Lung (tissue), 12 donors: ENCODE measurements around the gene ULK4. TPM values are rescaled to one million over a fixed set of nuclear protein-coding genes. Genes with fewer than 3 reads are reported as not detected.
"Not testable (repeated sequence)": the region's sequence is repeated elsewhere in the genome, so short reads cannot be mapped to it uniquely, and the experiment has no call there.

Source experiments
- ATAC-seq: fragments of 200-7000 bp; cut with Tn5 transposase; one replicate; pipeline ENCODE4 v1.9.1; 2020; ENCODE audit warnings: moderate number of reproducible peaks; ENCODE audit not compliant: insufficient read depth, low FRiP score
- DNase-seq, 3 donors: peaks; one replicate each; pipeline ENCODE4 v3.0.0-alpha.2; 2013 to 2017
- H3K27ac ChIP-seq, 2 donors: one replicate each; pipeline ENCODE4 v1.5.1; 2013; ENCODE audit warnings: mild to moderate bottlenecking in 2 of 2, moderate library complexity in 2 of 2, control low read depth in 1 of 2, inconsistent platforms in 1 of 2, low read depth in 1 of 2, low read length in 1 of 2
- H3K27me3 ChIP-seq, 3 donors: one replicate each; pipeline ENCODE4 v1.5.1; 2013; ENCODE audit warnings: low read length in 2 of 3; ENCODE audit not compliant: control insufficient read depth in 3 of 3, insufficient read depth in 3 of 3
- H3K36me3 ChIP-seq, 4 donors: one replicate each; pipeline ENCODE4 v1.5.1; 2013; ENCODE audit warnings: low read length in 4 of 4, mild to moderate bottlenecking in 1 of 4, moderate library complexity in 1 of 4; ENCODE audit not compliant: control insufficient read depth in 4 of 4, insufficient read depth in 4 of 4
- H3K4me1 ChIP-seq, 5 donors: one replicate each; pipeline ENCODE4 v1.5.1; 2013; ENCODE audit warnings: low read length in 5 of 5, mild to moderate bottlenecking in 2 of 5, moderate library complexity in 1 of 5; ENCODE audit not compliant: control insufficient read depth in 5 of 5, insufficient read depth in 5 of 5
- H3K4me3 ChIP-seq: one replicate; pipeline ENCODE4 v1.5.1; 2013; ENCODE audit warnings: mild to moderate bottlenecking, control low read depth, moderate library complexity
- H3K9ac ChIP-seq, 2 donors: one replicate each; pipeline ENCODE4 v1.5.1; 2013; ENCODE audit warnings: low read length in 2 of 2, control low read depth in 1 of 2; ENCODE audit not compliant: insufficient read depth in 1 of 2
- H3K9me3 ChIP-seq, 4 donors: one replicate each; pipeline ENCODE4 v1.5.1; 2013; ENCODE audit warnings: low read length in 3 of 4, mild to moderate bottlenecking in 1 of 4, moderate library complexity in 1 of 4; ENCODE audit not compliant: control insufficient read depth in 4 of 4, insufficient read depth in 3 of 4
- whole genome bisulfite sequencing, 2 donors: extraction: QIAGEN DNeasy Blood & Tissue Kit; methylation state at CpG; one replicate each; pipeline ENCODE4 v1.1.7; 2013; 5-methylcytosine and 5-hydroxymethylcytosine counted together
- polyA plus RNA-seq, 2 donors: library from polyadenylated mRNA; stranded (reverse); fragments of 200-250 nt; gene quantifications; one replicate each; pipeline ENCODE4 v1.2.1, GENCODE V29; 2013
- total RNA-seq, 2 donors: library from RNA; depleted of rRNA in 1 of 2; stranded (reverse); fragments of >200 nt in 1 of 2; gene quantifications; one replicate each; pipeline ENCODE4 v1.2.1, GENCODE V29; 2014 to 2021
- TF ChIP-seq, protein P1 (sequence below): IDR thresholded peaks from 2 replicates; pipeline ENCODE4 v1.5.1; 2012; ENCODE audit warnings: mild to moderate bottlenecking; ENCODE audit errors: control extremely low read depth, extremely low read depth
- donor health status: control.
- donor health status: control.
- donor health status: Bipolar disorder and iron deficiency.
- donor health status: healthy.
- donor health status: DM: yes; HTN: yes; CAD: no.

ULK4 gene
- total and polyA plus RNA-seq, 4 donors, result 2.8 to 56.0 (median 12.6) TPM

DNA sequence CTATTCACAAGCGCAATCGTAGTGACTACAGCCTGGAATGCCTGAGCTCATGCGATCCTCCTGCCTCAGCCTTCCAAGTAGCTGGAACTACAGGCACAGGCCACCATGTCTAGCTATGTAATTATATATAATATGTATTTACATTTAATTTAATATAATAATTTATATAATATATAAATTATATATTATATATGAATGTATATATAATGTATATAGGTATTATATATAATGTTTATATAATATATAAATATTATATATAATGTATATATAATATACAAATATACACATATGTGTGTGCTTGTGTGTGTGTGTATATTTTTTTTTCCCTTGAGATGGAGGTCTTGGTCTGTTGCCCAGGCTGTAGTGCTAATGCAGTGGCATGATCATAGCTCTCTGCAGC, 27.6 kb upstream of the ULK4 start:
- H3K9ac ChIP-seq, result no peak overlapping the region
- no peak overlapping the region for H3K4me3 ChIP-seq
- peaks cover 0 to 1% (median 0%) of the 10 kb centered on the region in 5 donors for H3K4me1 ChIP-seq
- ATAC-seq, result no peak
- 97 to 98% methylated on average over 3 of the region's 3 CpGs for WGBS, 2 donors
- TF ChIP-seq, protein P1, sequence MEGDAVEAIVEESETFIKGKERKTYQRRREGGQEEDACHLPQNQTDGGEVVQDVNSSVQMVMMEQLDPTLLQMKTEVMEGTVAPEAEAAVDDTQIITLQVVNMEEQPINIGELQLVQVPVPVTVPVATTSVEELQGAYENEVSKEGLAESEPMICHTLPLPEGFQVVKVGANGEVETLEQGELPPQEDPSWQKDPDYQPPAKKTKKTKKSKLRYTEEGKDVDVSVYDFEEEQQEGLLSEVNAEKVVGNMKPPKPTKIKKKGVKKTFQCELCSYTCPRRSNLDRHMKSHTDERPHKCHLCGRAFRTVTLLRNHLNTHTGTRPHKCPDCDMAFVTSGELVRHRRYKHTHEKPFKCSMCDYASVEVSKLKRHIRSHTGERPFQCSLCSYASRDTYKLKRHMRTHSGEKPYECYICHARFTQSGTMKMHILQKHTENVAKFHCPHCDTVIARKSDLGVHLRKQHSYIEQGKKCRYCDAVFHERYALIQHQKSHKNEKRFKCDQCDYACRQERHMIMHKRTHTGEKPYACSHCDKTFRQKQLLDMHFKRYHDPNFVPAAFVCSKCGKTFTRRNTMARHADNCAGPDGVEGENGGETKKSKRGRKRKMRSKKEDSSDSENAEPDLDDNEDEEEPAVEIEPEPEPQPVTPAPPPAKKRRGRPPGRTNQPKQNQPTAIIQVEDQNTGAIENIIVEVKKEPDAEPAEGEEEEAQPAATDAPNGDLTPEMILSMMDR, result no peak
- H3K27me3 ChIP-seq, result no peaks in the 10 kb centered on the region
- DNase-seq, result no peak
- H3K27ac ChIP-seq, result no peak overlapping the region
- no peaks in the 10 kb centered on the region for H3K36me3 ChIP-seq
- H3K9me3 ChIP-seq, result no peaks in the 10 kb centered on the region

DNA sequence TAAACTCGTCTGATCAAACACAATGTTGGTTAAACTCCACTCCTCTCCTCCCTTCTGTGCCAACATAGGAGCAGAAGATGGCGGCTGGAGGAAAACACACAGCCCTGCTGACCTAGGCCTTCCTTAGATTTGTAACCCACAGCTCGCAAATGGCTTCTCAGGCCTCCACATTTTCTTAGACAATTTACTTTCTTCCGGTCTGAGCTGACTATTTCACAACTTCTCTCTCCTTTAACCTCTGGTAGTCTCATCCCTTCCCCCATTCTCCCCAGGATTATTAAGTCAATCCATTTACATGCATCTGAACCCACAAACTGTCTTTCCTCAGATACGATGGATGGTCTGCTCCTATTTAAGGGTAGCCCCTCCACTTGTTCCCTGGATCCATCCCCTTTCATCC, 25.7 kb upstream of the ULK4 start:
- 56 to 83% methylated on average over 5 of the region's 5 CpGs for WGBS, 2 donors
- Histone ChIP-seq H3K4me1 (peaks cover 0 to 1% (median 0%) of the 10 kb centered on the region in 5 donors), H3K27ac (no peak overlapping the region), H3K27me3 (no peaks in the 10 kb centered on the region), H3K9ac (no peak overlapping the region), H3K4me3 (no peak overlapping the region), H3K9me3 (no peaks in the 10 kb centered on the region), H3K36me3 (no peaks in the 10 kb centered on the region)
- no peak for DNase-seq
- ATAC-seq, result no peak
- TF ChIP-seq, protein P1, result no peak

DNA sequence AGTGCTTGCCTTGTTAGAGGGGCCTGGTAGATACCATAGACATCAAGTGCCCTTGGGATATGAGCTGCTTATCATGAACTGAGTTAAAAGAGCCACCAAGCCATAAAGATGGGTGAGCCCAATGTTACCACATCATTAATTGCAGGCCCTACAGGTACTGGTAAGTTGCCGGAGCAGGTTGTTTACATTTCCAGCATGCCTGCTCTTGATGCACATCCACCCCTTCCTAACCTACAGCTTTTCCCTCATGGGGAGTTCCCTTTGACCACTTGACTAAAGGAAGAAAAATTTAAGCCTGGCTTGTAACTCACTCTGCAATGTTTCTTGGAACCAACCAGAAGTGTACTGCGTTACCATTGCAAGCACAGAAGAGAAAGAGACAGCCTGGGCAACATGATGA, 24.7 kb upstream of the ULK4 start:
- ATAC-seq, result no peak
- no peaks in the 10 kb centered on the region for H3K27me3 ChIP-seq
- H3K4me1 ChIP-seq, result peaks cover 0 to 1% (median 0%) of the 10 kb centered on the region in 5 donors
- no peaks in the 10 kb centered on the region for H3K36me3 ChIP-seq
- H3K4me3 ChIP-seq, result no peak overlapping the region
- DNase-seq, result no peak
- no peak overlapping the region for H3K27ac ChIP-seq
- H3K9me3 ChIP-seq, result no peaks in the 10 kb centered on the region
- no peak overlapping the region for H3K9ac ChIP-seq
- 67 to 89% methylated on average over 2 of the region's 2 CpGs for WGBS, 2 donors
- TF ChIP-seq, protein P1, result no peak

DNA sequence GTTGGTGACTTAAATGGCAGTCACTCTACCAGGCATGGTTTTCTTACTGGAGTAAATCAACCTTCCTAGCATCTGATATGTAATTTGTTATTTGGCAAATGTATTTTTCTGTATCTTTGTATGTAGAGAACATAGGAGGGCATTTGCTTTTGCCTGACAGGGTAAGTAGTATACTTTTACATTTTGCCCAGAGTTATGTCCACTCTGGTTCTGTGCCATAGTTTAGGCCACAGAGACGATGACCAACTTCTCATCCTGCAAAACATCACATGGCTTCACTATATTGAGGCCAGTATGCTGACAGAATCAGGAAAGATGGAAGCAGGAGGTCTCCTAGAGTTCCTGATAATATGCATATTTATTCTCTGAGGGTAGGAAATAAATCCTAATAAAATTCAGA, 23.1 kb upstream of the ULK4 start:
- Histone ChIP-seq H3K9me3 (no peaks in the 10 kb centered on the region), H3K27me3 (no peaks in the 10 kb centered on the region), H3K9ac (no peak overlapping the region), H3K27ac (no peak overlapping the region), H3K4me1 (peaks cover 0 to 1% (median 0%) of the 10 kb centered on the region in 5 donors), H3K4me3 (no peak overlapping the region), H3K36me3 (no peaks in the 10 kb centered on the region)
- 82 to 90% methylated on average over 1 of the region's 1 CpG for WGBS, 2 donors
- no peak for ATAC-seq
- DNase-seq, result no peak
- TF ChIP-seq, protein P1, result no peak

DNA sequence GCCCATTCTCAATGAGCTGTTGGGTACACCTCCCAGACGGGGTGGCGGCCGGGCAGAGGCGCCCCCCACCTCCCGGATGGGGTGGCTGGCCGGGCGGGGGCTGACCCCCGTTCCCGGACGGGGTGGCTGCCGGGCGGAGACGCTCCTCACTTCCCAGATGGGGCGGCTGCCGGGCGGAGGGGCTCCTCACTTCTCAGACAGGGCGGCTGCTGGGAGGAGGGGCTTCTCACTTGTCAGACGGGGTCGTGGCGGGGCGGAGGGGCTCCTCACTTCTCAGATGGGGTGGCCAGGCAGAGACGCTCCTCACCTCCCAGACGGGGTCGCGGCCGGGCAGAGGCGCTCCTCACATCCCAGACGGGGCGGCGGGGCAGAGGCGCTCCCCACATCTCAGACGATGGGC, 21.2 kb upstream of the ULK4 start:
- H3K9me3 ChIP-seq, H3K27ac ChIP-seq, H3K4me1 ChIP-seq, ATAC-seq, DNase-seq, H3K4me3 ChIP-seq, H3K9ac ChIP-seq, H3K36me3 ChIP-seq, H3K27me3 ChIP-seq: not testable (repeated sequence)
- 91 to 96% methylated on average over 12 to 31 of the region's 32 CpGs for WGBS, 2 donors

DNA sequence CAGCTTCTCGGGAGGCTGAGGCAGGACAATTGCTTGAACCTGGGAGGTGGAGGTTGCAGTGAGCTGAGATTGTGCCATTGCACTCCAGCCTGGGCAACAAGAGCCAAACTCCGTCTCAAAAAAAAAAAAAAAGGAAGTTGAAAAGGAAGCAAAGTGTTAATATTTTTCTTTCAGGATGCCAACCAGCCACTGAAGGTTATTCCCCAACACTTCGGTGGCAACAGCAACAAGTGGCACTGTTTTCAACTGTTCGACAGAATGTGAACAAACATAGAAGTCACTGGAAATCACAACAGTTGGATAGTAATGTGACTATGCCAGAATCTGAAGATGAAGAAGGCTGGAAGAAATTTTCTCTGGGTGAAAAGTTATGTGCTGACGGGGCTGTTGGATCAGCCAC, 15.5 kb upstream of the ULK4 start:
- not testable (repeated sequence) for H3K9me3 ChIP-seq, H3K27me3 ChIP-seq, DNase-seq, H3K4me3 ChIP-seq, H3K4me1 ChIP-seq, H3K27ac ChIP-seq, H3K36me3 ChIP-seq, ATAC-seq, H3K9ac ChIP-seq
- 31 to 43% methylated on average over 5 of the region's 5 CpGs for WGBS, 2 donors
